Measurements from ENCODE around the gene TMEM205.
A peak's percentile ranks its signal among the peaks of the same experiment; 100 is the strongest.
"Not testable (repeated sequence)": the region's sequence is repeated elsewhere in the genome, so short reads cannot be mapped to it uniquely, and the experiment has no call there.

Gene TMEM205

GRCh38 chr19:11346104-11346940 lies at the start of gene TMEM205, which contains the start of gene CCDC159:
TMEM205 (minus strand) TSS chr19:11346268; CDS start chr19:11345619, 649 bp downstream.
CCDC159 (plus strand) TSS chr19:11346519; CDS start chr19:11346607, 88 bp downstream.
- H3K9ac ChIP-seq (ENCODE audit: low read depth, low read length), result peak within 1 kb of the TSS; percentile 14
- H3K36me3 ChIP-seq (ENCODE audit: control insufficient read depth, insufficient read depth, low read length), result no peaks in the 10 kb centered on the region
- H3K4me3 ChIP-seq (ENCODE audit: low read depth, low read length), result peak within 1 kb of the TSS; percentile 78
- no peaks in the 10 kb centered on the region for H3K9me3 ChIP-seq (ENCODE audit: control insufficient read depth, insufficient read depth, low read length)
- no peaks in the 10 kb centered on the region for H3K4me1 ChIP-seq (ENCODE audit: control insufficient read depth, insufficient read depth, low read length)
- no peaks in the 10 kb centered on the region for H3K27me3 ChIP-seq (ENCODE audit: control insufficient read depth, insufficient read depth, low read length)

- no peak overlapping the region for H3K9ac ChIP-seq (ENCODE audit: low read depth, low read length)
- no peak overlapping the region for H3K4me3 ChIP-seq (ENCODE audit: low read depth, low read length)
- peaks cover 4% of the 10 kb centered on the region for H3K4me1 ChIP-seq (ENCODE audit: control insufficient read depth, insufficient read depth, low read length)
- no peaks in the 10 kb centered on the region for H3K27me3 ChIP-seq (ENCODE audit: control insufficient read depth, insufficient read depth, low read length)
- no peaks in the 10 kb centered on the region for H3K36me3 ChIP-seq (ENCODE audit: control insufficient read depth, insufficient read depth, low read length)
- H3K9me3 ChIP-seq (ENCODE audit: control insufficient read depth, insufficient read depth, low read length), result no peaks in the 10 kb centered on the region
Observed at GRCh38 chr19:11390933-11391680, 45.0 kb upstream of the TMEM205 start.

- H3K9me3 ChIP-seq (ENCODE audit: control insufficient read depth, insufficient read depth, low read length), result no peaks in the 10 kb centered on the region
- H3K36me3 ChIP-seq (ENCODE audit: control insufficient read depth, insufficient read depth, low read length), result no peaks in the 10 kb centered on the region
- H3K27me3 ChIP-seq (ENCODE audit: control insufficient read depth, insufficient read depth, low read length), result no peaks in the 10 kb centered on the region
- H3K4me1 ChIP-seq (ENCODE audit: control insufficient read depth, insufficient read depth, low read length), result peaks cover 3% of the 10 kb centered on the region
- no peak overlapping the region for H3K9ac ChIP-seq (ENCODE audit: low read depth, low read length)
- no peak overlapping the region for H3K4me3 ChIP-seq (ENCODE audit: low read depth, low read length)
Observed at GRCh38 chr19:11390359-11390758, 44.3 kb upstream of the TMEM205 start.

- Histone ChIP-seq H3K4me1 (ENCODE audit: control insufficient read depth, insufficient read depth, low read length) (no peaks in the 10 kb centered on the region), H3K9me3 (ENCODE audit: control insufficient read depth, insufficient read depth, low read length) (no peaks in the 10 kb centered on the region), H3K27me3 (ENCODE audit: control insufficient read depth, insufficient read depth, low read length) (no peaks in the 10 kb centered on the region), H3K9ac (ENCODE audit: low read depth, low read length) (no peak overlapping the region), H3K4me3 (ENCODE audit: low read depth, low read length) (no peak overlapping the region), H3K36me3 (ENCODE audit: control insufficient read depth, insufficient read depth, low read length) (no peaks in the 10 kb centered on the region)
Observed at GRCh38 chr19:11387162-11388034, 41.3 kb upstream of the TMEM205 start.

GRCh38 chr19:11384778-11385129 lies 38.7 kb upstream of the TMEM205 start:
- Histone ChIP-seq H3K4me1 (ENCODE audit: control insufficient read depth, insufficient read depth, low read length) (no peaks in the 10 kb centered on the region), H3K27me3 (ENCODE audit: control insufficient read depth, insufficient read depth, low read length) (no peaks in the 10 kb centered on the region), H3K36me3 (ENCODE audit: control insufficient read depth, insufficient read depth, low read length) (no peaks in the 10 kb centered on the region), H3K9me3 (ENCODE audit: control insufficient read depth, insufficient read depth, low read length) (no peaks in the 10 kb centered on the region), H3K4me3 (ENCODE audit: low read depth, low read length) (no peak overlapping the region), H3K9ac (ENCODE audit: low read depth, low read length) (no peak overlapping the region)

- H3K36me3 ChIP-seq (ENCODE audit: control insufficient read depth, insufficient read depth, low read length), result no peaks in the 10 kb centered on the region
- H3K27me3 ChIP-seq (ENCODE audit: control insufficient read depth, insufficient read depth, low read length), result no peaks in the 10 kb centered on the region
- H3K4me3 ChIP-seq (ENCODE audit: low read depth, low read length), result peak overlapping the region; percentile 75
- H3K9me3 ChIP-seq (ENCODE audit: control insufficient read depth, insufficient read depth, low read length), result no peaks in the 10 kb centered on the region
- no peaks in the 10 kb centered on the region for H3K4me1 ChIP-seq (ENCODE audit: control insufficient read depth, insufficient read depth, low read length)
- H3K9ac ChIP-seq (ENCODE audit: low read depth, low read length), result no peak overlapping the region
Observed at GRCh38 chr19:11383706-11384048, 37.6 kb upstream of the TMEM205 start.

- H3K9ac ChIP-seq (ENCODE audit: low read depth, low read length), result no peak overlapping the region
Observed at GRCh38 chr19:11382898-11383705, 37.0 kb upstream of the TMEM205 start.

GRCh38 chr19:11380653-11381537 lies 34.8 kb upstream of the TMEM205 start:
- Histone ChIP-seq H3K4me1 (ENCODE audit: control insufficient read depth, insufficient read depth, low read length) (peaks cover 2% of the 10 kb centered on the region), H3K36me3 (ENCODE audit: control insufficient read depth, insufficient read depth, low read length) (peaks cover under 1% of the 10 kb centered on the region), H3K9me3 (ENCODE audit: control insufficient read depth, insufficient read depth, low read length) (no peaks in the 10 kb centered on the region), H3K9ac (ENCODE audit: low read depth, low read length) (peak overlapping the region; percentile 79), H3K27me3 (ENCODE audit: control insufficient read depth, insufficient read depth, low read length) (no peaks in the 10 kb centered on the region), H3K4me3 (ENCODE audit: low read depth, low read length) (peak overlapping the region; percentile 94)

More at GRCh38 chr19:11382898-11383705, 37.0 kb upstream of the TMEM205 start:
- H3K9me3 ChIP-seq (ENCODE audit: control insufficient read depth, insufficient read depth, low read length), result no peaks in the 10 kb centered on the region
- H3K4me1 ChIP-seq (ENCODE audit: control insufficient read depth, insufficient read depth, low read length), result peaks cover 2% of the 10 kb centered on the region
- no peaks in the 10 kb centered on the region for H3K36me3 ChIP-seq (ENCODE audit: control insufficient read depth, insufficient read depth, low read length)
- peak overlapping the region; percentile 75 for H3K4me3 ChIP-seq (ENCODE audit: low read depth, low read length)
- no peaks in the 10 kb centered on the region for H3K27me3 ChIP-seq (ENCODE audit: control insufficient read depth, insufficient read depth, low read length)

GRCh38 chr19:11379857-11380350 lies 33.8 kb upstream of the TMEM205 start:
- Histone ChIP-seq H3K4me1 (ENCODE audit: control insufficient read depth, insufficient read depth, low read length) (peaks cover 2% of the 10 kb centered on the region), H3K4me3 (ENCODE audit: low read depth, low read length) (peak overlapping the region; percentile 94), H3K9ac (ENCODE audit: low read depth, low read length) (no peak overlapping the region)

GRCh38 chr19:11379269-11379845 lies 33.3 kb upstream of the TMEM205 start:
- not testable (repeated sequence) for H3K4me3 ChIP-seq (ENCODE audit: low read depth, low read length); H3K9me3 ChIP-seq (ENCODE audit: control insufficient read depth, insufficient read depth, low read length); H3K9ac ChIP-seq (ENCODE audit: low read depth, low read length); H3K27me3 ChIP-seq (ENCODE audit: control insufficient read depth, insufficient read depth, low read length); H3K36me3 ChIP-seq (ENCODE audit: control insufficient read depth, insufficient read depth, low read length); H3K4me1 ChIP-seq (ENCODE audit: control insufficient read depth, insufficient read depth, low read length)

More at GRCh38 chr19:11379857-11380350, 33.8 kb upstream of the TMEM205 start:
- no peaks in the 10 kb centered on the region for H3K9me3 ChIP-seq (ENCODE audit: control insufficient read depth, insufficient read depth, low read length)
- H3K27me3 ChIP-seq (ENCODE audit: control insufficient read depth, insufficient read depth, low read length), result no peaks in the 10 kb centered on the region
- H3K36me3 ChIP-seq (ENCODE audit: control insufficient read depth, insufficient read depth, low read length), result peaks cover 4% of the 10 kb centered on the region

Data from iPS-15b (cell line).